HG02678 (cell line): Measurements from ENCODE around the gene NPY4R.
"Not testable (repeated sequence)": the region's sequence is repeated elsewhere in the genome, so short reads cannot be mapped to it uniquely, and the experiment has no call there.

Experiments used
- ATAC-seq: cut with Tn5 transposase; IDR thresholded peaks from one replicate; pipeline ENCODE4 v1.9.1; 2021; ENCODE audit warnings: mild to moderate bottlenecking, moderate library complexity; ENCODE audit not compliant: unreplicated experiment

The NPY4R gene, protein sequence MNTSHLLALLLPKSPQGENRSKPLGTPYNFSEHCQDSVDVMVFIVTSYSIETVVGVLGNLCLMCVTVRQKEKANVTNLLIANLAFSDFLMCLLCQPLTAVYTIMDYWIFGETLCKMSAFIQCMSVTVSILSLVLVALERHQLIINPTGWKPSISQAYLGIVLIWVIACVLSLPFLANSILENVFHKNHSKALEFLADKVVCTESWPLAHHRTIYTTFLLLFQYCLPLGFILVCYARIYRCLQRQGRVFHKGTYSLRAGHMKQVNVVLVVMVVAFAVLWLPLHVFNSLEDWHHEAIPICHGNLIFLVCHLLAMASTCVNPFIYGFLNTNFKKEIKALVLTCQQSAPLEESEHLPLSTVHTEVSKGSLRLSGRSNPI

DNA sequence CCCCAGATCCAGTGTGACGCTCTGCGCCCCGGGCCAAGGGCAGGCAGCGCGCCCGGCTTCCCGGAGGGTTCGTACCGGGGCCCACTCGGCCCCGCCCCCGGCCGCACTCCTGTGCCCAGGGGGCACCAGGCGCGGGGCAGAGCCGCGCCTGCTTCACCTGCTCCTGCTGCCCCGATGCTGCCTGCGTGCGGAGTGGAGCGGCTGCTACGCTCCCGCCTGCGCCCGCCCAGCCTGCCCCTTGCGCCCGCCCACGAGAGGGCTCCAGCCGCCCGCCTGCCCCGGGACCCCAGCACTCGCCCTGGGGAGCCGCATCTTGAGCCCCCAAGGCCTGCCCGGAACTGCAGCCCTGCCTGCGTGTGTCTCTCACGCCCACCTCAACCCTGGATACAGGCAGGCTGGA lies at the start of gene NPY4R:
TSS of gene NPY4R (minus strand) at position 194 of the 400 bp plus-strand sequence. CDS start 3,323 bp downstream, outside the sequence.
- ATAC-seq = not testable (repeated sequence)

DNA sequence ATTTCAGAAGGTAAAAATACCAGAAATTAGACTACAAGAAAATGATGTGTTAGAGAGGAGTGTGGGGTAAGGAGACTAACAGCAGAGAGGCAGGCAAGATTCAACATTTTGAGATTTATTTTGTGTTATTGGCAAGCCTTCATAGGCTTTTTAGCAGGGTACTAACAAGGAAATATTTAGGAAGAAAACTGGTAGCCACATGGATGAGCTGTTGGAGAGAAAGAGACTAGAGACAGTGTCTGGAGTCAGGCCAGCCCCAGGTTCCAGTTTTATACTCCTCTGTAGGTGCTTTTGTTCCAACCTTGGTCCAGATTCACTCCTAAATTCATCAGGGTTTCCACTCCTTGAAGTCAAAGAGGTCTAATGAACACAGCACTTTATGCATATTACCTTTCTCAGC lies 49.6 kb upstream of the NPY4R start:
- no peak for ATAC-seq

DNA sequence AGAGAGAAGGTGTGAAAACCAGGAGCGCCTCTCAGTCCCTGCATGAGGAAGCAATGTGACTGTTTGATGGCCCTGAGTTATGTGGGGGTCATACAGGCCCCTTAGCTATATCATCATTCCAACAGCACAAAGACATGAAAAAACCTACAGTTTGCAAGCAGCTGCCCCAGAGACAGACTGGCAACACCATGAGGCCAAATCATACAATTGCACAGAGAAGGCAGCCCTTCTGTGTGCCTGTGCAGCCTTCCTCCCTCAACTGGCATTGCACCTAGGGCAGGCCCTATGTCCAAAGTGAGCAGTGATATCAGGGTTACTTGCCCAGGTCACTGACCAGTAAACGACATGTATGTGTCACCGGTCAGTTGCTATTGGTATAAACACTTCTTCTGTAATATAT lies 49.1 kb upstream of the NPY4R start:
- no peak for ATAC-seq

DNA sequence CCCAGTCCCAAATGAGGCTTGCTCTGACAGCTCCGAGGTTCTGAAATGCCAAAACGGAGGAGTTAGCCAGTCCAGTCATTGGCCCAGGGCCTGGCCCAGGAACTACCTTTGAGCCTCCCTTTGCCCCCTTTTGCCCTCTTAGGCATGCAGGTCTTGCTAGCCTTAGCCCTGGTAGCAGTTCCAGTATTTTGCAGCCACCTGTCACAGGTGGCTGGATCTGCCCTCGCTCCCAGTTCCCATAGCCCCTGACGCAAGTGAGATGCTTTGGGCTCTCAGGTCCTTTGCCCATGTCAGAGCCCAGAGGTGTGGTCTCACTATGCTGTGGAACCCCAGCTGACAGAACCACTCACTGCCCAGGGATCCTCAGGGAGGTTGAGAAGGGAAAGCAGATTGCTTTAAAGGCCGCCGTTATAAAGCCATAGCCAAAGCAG lies 48.7 kb upstream of the NPY4R start:
- ATAC-seq = no peak

DNA sequence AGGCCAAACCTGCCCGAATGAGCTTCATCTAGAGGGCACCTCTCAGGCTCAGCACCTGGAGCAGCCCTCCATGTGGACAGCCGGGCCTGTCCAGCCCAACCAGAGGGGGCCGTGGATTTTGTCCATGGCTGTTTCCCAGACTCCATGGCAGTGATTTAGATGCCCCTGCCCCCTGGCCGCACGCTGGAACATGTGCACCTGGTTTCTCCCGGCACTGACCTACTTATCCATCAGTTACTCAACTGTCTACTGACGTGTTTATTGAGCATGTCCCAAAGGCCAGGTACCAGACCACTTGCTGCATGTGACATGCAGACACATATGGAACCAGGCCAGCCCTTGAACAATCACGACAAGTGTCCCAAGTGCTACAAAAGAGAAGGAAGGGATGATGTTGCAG lies 47.6 kb upstream of the NPY4R start:
- not testable (repeated sequence) for ATAC-seq

DNA sequence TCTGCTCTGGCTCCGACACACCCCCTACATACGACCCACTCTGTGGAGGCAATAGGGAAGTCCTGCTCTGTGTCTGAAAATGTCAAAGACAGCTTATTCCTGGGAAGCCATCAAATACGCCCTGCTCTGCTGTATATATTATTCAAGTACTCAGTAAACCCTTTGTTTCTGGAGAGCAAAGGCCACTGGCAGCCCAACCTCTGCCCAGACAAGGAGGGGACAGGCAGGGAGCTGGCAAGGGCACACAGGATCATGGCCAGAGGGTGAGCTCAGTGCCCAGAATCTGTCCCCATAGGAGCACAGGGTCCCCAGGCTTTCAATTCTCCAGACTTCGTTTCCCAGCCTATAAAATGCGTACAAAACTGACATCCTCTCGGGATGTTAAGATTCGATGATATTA lies 47.0 kb upstream of the NPY4R start:
- ATAC-seq = not testable (repeated sequence)

DNA sequence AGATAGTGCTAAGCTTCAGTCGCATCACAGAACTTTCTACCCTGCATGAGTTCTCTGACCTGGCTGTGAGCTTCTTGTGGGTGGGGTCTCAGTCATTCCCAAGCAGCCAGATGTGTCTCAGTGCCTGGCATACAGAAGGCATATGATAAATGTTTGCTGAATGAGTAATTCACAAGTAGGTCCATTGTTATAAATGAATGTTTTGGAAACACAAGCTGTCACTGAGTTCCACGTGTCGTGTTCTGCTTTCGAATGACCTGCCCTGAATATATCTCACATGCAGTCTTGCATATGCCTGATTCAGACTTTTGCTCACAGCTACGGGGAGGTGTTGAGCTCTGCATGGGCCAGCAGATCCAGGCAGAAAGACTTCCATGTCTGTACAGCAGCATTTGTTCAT lies 46.2 kb upstream of the NPY4R start:
- not testable (repeated sequence) for ATAC-seq

DNA sequence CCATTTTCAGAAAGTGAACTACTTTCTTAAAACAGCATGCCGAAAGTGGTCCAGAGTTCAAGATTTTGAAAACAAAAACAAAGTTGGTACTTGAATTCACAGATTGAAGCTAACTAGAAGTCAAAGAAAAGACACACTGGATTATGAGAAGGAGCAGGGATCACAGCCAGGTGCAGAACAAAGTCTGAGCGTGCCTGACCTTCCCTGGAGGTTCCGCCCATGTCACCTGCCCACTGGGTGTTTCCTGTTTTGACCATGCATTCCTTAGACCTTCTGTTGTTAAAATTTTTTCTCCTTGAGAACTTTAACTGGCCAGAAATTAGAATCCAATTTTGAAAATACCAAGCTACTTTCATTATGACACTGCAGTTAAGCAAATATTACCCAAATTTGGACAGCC lies 34.2 kb upstream of the NPY4R start:
- ATAC-seq = not testable (repeated sequence)

DNA sequence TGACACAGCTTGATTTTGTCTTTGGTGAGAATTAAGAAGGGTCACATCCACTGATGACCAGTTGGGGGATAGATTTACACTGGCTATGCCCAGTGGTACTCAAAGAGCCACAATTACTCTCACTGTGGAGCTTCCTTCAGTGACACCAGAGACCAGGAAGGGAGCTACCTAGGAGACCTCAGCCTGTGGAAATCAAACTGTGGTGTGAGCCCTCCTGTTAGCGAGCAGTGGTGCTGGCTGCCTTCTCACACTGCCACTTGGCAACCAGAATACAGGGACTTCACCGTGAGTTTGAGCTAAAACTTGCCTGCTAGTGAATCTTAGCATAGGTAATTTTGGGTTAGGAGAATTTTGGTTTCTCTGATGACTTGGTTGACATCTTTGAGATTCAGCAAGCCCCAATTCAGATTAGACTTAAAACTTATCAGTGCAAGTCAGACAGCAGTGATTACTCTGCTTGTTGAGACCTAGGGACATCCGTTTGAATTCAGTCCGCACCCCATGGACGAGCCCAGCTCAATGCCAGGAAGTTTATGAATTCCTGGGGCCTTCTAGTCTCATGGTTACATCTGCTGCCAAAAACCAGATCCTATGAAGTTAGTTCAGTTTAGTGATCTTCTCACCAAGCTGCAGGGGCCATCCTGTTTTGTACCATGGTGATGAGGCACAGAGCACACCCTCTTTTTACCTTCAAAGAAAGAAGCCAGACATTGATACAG lies 33.4 kb upstream of the NPY4R start:
- not testable (repeated sequence) for ATAC-seq

DNA sequence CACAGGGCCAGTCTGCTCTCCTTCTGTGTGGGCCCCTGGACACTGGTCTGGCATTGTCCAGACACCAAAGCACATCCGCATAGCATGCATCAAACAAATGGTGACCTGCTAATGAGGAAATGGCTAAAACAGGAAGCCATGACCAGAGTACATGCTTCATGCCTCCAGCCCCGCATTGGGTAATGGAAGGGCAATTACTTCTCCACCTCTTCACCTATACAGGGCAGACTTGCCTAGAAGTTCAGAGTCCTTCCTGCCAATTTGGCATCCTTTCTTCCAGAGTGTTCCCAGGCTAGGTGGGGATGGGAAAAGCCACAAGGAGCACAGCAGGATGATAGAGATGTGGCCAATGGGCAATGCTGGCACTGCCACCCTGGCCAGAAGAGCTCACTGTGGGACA lies 32.1 kb upstream of the NPY4R start:
- ATAC-seq = not testable (repeated sequence)

DNA sequence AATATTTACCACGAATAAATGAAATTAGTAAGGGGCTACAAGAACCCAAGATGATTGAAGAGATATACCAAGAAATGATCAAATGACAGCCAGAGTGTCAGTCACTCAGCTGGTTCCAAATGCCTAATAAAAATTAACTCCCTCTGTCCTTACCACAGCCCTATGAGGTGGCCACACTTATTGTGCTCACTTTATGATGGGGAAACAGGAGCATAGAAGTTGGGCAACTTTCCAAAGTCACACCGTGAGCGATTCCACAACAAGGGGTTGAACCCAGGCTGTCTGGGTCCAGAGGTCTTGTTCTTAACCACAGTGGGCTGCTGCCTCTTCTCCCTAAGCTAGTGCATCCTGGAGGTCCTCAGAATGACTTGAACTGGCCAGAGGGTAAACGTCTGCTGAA lies 31.6 kb upstream of the NPY4R start:
- not testable (repeated sequence) for ATAC-seq

DNA sequence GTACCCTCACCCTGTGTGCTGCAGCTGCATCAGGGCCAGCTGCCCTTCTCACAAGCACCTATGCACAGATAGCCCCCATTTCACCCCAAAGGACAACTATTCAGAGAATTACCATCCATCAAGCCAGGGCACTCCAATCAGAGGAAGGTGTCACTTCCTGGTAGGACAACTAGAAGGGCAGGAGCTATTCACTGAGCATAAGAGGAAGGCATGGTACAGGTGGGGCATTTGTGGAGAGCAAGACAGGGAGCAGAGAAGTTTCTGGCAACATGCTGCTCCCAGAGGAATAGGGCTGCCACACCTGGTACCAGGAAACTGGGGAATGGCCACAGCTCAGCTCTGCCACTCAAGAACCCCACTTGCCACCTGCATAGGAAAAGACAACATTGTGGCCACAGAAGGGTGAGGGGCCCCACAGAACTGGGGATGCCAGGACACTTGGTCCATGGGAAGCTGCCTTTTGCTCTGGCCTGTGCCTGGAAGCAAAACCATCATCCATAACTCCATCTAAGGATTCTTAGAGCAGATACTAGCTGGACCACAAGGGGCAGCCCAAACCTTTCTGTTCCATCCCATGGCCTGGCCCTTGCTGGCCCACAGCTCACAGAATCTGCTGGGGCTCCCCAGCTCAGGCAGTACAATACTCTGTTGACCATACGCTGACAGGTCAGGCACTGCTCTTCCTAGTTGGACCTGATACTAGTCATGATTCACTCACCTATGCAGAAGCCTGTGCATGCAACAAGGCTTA lies 25.8 kb upstream of the NPY4R start:
- not testable (repeated sequence) for ATAC-seq

DNA sequence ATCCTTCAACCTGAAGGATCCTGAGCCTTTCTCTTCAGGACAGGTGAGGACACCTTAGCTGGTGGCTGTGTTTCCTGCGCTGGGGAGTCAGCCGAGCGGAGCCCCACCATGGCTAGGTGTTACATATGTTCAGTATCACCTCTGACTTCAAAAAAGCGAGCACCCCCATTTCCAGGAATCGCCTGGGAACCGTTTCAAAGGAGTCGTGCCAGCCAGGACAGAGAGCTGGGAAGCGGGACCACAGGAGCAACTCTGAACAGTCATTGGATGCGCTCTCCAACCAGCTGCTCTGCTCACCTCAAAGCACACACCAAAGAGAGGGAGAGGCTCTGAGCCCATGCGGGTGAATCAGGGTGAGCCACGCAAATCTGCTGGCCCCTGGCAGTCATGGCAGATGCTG lies 24.5 kb upstream of the NPY4R start:
- not testable (repeated sequence) for ATAC-seq

DNA sequence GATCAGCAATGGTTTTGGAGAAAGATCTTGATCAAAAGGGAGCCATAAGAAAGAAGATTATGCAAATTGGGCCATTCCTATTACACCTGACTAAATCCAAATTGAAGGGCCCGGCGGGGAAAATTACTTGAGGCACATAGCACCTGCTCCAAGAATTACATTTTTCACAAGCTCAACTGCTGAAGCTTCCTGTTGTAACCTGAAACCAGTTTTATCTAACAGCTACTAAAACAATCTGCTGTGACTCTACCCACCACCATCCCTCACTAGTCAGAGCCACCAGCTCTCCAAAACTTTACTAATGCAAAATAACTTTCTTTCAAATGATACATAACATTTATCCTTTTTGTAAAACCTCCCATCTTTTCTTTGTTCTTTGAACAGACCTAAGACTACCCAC lies 20.7 kb upstream of the NPY4R start:
- not testable (repeated sequence) for ATAC-seq

DNA sequence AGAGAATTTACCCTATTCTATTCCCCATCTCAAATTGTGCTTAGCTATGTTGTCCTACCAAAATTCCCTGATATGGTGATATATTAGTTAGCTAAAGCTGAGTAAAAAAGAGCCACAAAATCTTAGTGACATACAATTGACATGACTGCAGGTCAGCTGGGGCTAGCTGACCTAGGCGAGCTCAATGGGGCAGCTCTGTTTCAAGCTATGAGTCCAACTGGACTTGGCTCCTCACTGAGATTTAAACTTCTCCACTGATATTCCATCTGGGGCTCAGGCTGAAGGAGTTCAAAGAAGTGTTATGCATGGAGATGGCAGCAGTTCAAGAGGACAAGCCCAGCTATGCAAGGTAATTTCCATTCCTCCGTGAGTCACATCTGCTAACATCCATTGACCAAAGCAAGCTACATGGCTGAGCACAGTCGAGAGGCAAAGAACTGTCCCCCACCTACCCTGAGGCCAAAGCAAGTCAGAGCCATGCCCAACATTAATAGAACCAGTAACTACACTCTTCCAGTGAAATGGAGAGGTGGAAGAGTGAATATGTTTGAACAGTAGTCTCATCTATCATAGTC lies 9.1 kb upstream of the NPY4R start:
- ATAC-seq = not testable (repeated sequence)

DNA sequence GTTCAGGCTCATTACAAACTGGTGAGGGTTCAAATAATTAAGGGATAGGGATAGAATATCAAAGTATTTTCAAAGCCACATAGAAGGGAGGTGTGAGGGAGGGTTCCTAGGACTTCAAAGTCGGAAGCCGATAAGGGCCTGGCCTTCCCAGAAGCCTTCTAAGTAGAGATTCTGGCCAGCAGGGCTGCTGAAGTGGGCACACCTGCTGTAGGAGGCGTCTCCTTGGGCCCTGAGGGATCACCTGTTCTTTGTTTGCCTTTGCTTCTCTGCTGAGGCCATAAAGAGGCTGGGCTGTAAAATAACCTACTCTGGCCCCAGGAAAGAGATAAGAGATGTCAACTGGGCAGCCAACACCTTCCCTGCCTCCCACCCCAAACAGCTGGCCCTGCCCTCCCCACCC lies 8.0 kb upstream of the NPY4R start:
- ATAC-seq = not testable (repeated sequence)

DNA sequence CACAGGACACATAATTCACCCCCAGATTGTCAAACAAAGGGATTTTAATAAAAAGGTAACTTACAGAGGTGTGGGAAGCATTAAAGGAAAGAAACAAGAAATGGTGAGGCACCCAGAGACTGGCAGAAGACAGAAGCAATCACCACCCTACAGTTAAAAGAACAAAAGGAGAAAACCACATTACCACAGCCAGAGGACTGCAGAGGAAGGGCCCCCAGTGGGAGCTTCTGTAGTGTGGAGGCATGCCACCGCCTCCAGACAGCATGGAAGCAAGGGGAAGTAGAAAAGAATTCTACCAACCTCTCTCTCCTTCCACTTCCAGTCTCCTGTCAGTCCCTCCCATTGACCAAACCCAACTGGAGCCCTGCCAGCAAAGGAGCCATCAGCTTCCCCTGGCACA lies 4.4 kb upstream of the NPY4R start:
- ATAC-seq = not testable (repeated sequence)

DNA sequence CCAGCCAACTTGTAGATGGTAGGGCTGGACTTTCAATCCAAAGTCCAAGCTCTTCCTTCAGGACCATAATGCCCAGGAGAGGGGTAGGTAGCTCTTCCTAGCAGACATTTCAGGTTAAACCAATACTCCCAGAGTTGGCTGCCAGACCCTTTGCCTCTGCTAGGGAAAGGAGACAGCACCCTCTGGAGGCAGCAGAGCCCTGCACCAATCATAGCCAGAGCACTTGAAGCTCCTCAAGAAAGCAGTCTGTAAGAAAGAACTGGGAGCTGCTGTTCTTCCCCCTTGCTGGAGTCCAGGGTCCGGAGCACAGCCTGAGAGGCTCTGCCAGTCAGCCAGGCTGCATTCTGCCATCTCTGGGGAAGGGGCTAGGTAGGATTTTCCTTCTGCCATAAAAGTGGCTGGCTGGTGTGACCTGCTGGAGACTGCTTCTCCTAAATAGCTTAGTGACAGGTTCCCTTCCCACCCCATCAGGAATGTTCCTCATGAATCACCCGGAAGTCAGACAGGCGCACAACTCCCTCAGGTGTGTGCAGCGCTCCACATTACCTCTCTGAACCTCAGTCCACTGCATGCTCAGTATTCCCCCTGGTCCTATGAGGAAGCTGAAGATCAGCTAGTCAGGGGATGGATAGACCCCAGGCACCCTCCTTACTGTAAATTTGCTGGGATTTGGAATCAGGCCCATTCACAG lies 2.5 kb upstream of the NPY4R start:
- ATAC-seq = not testable (repeated sequence)

DNA sequence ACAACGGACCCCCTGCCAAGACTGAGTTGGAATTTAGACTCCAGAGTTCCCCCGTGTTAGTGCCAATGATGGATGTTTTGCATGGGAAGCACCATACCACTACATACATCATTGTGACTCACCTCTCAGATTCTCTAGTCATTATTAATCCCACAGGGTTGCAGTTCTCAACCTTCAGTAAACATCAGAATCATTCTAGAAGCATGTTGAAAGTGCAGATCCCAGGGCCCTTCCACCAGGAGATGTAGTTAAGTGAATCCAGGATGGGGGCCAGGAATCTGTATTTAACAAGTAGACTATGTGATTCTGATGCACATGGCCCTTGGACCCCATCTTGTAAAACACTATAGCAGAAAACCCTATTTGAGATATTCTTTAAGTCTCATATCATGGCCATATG lies 2.1 kb downstream of the NPY4R start:
- ATAC-seq = not testable (repeated sequence)

DNA sequence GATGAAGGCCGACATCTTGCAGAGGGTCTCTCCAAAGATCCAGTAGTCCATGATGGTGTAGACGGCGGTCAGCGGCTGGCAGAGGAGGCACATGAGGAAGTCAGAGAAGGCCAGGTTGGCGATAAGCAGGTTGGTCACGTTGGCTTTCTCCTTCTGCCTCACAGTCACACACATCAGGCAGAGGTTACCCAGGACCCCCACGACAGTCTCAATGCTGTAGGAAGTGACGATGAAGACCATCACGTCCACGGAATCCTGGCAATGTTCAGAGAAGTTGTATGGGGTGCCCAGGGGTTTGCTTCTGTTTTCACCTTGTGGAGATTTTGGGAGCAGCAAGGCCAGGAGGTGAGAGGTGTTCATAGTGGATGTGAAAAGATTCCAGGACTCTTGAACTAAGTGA lies 3.5 kb downstream of the NPY4R start:
- ATAC-seq = not testable (repeated sequence)
